CD4-positive, alpha-beta T cell treated with Interleukin-21 for 1 hour (primary cell): ENCODE measurements around the gene PMFBP1.

ENCODE experiments used
- DNase-seq: peaks from one replicate; pipeline ENCODE4 v3.0.0-alpha.2; 2020

The PMFBP1 gene

DNA sequence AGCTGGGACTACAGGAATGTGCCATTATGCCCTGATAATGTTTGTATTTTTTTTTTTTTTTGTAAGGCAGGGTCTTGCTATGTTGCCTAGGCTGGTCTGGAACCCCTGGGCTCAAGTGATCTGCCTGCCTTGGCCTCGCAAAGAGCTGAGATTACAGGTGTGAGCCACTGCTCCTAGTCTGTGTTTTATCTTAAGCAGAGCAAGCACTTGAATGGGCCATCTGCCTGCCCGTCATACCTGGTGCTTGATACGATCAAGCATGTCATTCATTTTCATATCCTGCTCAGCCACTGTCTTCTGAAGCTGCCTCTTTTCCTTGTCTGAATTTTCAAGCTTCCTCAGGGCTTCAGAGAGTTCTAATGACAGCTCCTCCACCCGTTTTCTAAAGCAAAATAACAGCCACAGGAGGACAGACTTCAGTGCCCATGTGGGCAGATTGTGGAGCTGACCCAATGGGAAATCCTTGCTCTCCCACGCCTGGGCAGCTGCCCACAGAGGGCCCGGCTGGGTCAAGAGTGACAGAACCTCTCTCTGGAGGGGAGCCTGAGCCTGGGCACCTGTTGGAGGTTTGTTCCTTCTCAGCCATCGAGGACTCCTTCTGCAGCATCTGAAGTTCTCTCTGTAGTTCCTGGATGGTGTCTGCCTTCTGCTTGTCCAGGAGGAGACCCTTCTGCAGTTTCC lies 41.8 kb downstream of the PMFBP1 start:
- no peak for DNase-seq

DNA sequence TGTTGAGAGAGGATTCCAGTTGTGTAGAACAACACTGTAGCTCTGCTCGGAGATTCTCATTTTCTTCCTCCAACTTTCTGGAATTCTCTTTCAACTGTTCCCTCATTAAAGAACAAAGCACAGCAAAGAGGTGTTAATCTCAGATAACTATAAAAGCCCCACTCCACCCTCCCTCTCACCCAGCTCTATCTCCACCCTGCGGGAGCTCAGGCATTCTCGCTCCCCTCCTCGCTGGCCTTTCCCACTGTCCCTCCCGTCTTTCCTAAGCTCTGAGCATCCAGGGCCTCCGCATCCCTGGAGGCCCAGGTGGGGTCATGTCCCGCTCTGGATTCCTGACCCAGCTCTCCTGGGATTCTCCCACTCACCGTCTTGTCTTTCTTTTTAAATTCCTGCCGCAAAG lies 43.3 kb downstream of the PMFBP1 start:
- no peak for DNase-seq

DNA sequence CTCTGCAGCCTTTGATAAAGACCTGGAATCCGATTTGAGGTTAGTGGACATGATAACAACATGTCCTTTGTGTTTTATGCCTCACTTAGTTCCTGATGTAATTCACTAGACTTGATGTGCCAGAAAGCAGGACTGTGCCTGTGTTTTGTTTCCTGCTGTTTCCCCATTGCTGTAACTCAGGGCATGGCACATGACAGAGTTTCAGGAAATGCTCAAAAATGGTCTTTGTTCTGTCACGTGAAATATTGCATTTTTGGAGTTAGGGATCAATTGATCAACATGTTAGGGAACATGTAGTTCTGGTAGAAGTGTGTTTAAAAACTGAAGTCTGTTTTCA lies 45.6 kb downstream of the PMFBP1 start:
- no peak for DNase-seq

DNA sequence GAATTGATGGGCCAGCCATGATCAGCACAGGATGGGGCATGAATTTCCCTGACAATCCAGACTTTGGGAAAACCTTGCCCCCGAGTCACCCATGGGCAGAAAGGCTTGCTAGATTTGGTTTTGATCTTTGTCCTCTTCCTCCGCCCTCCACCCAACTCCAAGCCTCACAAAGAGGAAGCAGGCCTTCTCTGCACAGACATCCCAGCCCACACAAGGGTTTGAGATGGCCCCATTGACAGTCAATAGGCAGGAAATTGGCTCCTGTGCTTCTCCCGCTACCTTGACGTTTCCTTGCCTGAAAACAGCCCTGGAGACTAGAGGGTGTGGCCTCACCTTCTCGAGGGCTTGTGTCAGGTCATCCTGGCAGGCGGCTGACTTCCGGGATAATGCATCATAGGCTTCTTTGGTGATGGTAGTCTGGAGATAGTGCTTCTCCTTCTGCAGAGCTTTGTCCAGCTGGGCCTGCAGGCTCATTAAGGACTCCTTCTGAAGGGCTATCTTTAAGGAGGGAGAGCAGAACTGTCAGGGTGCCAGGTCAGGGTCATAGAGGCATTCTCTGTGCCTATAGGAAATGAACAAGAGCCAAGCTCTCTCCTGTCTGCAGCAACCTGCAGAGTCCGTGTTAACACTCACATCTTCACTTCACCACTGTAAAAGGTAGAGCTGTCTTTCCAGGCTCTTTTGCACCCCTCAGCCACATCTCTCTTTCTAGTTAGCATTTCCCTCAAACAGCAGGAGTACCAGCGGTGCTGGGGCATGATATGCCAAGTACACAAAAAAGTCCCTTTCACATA lies 46.1 kb downstream of the PMFBP1 start:
- no peak for DNase-seq

DNA sequence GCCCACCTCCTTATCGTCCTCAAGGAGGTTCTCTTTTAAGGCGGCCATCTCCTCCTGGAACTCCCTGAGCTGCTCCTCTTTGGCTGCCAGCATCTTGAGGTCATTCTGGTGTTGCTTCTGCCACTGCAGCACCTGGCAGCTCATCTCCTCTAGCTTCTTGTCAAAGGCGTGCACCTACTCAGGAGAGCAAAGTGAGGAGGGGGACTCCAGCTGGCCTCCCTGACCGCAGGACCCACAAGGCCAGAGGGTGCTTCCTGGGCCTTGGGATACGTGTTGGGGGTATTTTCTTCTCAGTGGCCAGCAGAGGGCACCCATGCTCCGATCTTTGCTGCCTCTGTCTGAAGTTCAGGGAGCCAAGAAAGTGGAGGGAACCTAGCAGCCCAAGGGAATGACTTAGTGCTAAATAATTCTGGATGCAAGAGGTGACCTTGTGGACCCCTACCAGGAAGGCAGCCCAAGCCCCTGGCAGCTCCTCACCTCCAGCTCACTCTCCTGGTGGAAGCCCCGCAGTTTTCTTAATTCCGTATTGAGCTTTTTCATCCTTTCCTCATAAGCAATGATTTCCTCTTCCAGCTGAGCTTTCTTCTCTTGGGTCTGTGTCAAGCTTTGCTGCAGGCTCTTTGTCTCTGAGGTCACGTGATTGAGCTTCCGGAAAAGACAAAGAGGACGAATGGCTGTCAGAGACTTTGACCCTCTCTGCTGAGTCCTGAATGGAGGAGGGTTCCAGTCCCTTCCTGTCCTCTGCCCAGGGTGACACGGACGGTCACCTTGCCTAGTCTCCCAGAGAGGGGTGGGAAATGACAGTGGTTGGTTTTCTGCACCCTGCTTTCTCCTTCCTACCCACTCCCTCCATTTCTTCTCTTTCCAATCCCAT lies 47.0 kb downstream of the PMFBP1 start:
- DNase-seq, result peak; percentile 51

DNA sequence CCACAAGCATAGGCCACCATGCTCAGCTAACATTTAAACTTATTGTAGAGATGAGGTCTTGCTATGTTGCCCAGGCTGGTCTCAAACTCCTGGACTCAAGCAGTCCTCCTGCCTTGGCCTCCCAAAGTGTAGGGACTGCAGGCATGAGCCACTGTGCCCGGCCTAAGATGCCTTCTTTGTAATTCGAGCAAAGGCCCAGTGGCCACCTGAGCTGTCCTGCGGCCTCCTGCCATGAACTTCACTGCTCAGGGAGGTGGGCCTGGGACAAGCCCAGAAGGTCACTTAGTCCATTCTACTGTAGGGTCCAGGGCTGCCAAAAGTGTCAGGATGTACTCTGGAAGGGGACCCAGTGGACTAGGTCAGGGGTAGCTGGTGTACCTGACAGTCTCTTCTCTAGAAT lies 47.8 kb downstream of the PMFBP1 start:
- DNase-seq, result no peak

DNA sequence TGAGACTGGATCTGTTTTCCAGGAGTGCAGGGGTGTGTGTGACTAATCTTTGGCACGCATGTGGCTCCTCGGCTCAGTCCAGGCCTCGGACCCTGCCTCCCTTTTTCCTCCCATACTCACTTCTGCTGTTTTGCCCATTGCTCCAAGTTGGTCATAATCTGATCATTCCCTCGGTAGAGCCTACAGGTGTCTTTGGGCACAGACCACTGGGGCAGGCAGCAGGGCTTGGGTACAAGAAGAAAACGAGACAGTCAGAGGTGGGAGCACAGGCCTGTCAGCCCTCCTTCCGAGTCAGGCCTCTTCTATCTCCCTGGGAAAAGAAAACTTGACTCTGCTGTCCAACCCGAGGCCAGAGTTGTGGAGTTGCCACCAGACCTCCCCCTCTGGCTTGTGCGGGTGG lies 48.5 kb downstream of the PMFBP1 start:
- DNase-seq, result no peak

DNA sequence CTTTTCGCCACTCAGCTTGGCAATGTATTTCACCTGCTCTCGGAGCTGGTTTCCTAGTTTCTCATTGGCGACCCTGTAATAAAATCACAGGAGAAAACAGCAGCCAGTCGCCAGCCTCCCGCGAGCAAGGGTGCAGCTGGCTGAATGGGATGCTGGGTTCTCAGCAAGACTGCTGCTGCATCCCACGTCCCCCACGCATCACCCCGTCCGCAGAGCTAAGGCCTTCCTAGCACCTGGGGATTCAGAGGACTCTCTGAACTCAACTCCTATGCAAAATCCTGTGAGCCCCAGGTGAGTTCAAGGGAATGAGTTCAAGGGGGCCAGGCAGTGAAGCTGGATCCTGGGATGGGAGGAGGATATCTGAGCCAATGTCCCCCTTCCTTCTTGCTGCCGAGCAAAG lies 49.0 kb downstream of the PMFBP1 start:
- DNase-seq, result no peak

DNA sequence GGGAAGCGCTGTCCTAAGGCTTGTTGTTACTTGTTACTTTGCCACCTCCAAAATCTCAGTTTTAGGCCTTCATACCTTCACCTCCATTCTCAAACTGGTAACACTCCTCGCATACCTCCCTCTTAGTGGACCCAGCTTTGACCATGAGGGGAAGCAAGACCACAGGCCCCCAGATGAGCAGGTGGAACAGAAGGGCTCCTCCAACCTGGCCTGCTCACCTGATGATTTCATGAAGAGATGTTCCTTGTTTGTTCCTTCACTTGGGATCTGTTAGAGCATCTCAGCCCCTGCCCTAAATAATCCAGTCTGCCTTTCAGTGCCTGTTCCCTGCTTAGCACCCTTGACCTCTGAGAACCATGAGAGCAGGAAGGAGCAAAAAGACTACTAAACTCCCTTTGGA lies 49.6 kb downstream of the PMFBP1 start:
- DNase-seq, result no peak

DNA sequence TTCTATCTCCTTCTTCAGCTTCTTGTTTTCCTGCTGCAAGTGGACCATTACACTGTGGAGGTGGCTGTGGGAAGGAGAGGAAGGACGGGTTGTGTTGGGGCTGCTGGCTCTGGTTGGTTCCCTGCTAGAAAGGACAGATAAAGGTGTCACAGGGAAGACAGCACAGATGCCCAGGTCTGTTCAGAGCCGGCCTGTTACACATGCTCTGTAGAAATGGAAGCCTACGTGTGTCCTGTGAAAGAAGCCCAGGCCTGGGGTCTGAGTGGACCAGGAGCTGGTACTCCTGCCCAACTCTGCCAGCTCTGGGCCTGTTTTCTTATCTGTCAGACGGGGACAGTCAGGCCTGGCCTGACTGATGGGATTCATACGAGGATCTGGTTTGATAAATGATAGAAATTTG lies 51.9 kb downstream of the PMFBP1 start:
- DNase-seq, result no peak

DNA sequence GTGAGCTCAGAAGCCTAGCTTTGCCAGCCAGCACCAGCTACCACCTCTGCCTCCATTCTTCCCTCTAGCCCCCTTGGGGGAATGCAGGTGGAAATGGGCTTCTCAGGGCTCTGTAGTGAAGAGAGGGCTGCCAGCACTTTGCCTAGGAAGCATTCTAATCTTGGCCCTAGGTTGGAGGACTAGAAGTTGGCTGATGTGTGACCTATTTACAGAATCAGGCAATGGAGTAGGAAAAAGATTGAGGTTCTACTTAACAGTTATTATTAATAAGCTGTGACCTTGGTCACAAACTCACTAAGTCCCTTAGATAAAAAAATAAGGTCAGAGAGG lies 58.4 kb downstream of the PMFBP1 start:
- no peak for DNase-seq

DNA sequence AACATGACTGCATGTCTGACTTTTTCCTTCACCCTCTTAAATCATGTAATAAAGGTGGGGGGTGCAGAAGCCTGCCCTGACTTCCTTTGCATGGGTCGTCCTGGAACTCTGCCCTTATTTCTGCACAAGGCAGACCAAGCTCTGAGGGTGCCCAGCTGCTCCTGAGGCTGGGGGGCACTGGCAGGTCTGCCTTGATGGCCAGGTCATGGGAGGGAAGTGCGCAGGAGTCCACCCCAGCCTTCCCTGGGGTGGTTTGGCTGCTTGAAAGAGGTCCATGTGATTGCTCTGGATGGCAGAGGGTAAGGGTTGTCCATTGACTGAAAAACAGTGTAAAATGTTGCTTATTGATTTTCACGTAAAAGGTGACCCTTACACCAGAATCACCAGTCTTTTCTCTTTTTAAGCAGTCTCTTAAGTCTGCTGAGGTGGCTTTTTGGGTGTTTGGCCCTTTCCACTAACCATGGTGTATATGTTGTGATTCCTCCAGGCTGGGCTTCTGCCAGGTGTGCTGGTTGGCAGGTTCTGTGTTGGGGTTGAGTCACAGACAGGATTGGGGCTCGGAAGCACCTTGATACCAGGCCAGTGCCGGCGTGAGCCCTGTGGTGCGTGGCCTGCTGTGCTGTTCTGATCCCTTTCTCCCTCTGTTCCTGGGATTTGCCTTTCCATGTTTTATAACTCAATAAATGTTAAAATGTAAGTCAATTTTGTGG lies 58.9 kb downstream of the PMFBP1 start:
- DNase-seq, result no peak

DNA sequence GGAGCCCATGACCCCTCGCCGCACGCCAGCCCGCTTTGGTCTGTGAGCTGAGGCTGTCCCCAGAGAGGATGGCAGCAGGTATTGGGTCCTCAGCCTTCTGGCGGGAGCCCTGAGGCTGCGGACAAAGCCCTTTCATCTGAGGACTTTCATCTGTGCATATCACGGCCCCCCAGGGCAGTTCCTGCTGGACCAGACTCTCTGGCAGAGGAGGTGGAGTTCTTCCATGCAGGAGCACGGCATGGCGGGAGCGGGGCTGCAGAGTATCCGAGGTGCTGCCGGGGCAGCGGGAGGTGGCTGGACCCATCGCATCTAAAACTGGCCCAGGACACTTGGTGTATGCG lies 59.5 kb downstream of the PMFBP1 start:
- DNase-seq, result no peak

DNA sequence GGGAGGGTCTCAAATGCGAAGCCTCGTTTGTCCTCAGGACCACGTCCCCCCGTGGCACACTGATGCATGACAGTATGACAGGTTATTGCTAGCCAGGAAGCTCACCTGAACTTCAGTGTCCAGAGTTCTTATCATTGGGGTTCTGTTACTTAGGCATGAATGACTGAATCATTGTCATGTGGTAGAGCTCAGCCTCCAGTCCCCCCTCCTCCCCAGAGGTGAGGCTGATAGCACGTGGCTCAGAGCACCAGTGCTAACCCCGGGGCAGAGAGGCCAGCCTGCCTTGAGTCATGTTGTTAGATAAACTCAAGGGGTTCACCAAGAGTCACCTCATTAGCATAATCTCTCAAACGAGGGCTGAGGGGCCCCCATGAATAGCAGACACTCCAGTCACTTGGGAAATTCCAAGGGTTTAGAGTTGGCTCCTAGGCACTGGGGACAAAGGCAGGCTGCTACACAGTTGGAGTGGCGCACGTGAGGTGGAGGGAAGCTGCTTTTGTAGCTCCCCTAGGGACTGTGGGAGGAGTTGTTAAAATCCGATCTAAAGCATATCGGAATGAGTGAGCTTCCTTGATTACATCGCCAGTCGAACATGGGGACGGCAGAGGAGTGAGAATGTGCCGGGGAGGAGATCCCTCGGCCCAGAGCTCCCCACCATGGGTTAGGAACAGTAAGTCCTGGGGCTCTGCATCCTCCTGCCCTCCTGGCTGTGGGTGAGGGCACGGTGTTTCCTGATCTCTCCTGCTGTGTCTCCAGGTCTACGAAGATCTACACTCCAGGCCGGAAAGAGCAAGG lies 60.1 kb downstream of the PMFBP1 start:
- DNase-seq, result no peak

DNA sequence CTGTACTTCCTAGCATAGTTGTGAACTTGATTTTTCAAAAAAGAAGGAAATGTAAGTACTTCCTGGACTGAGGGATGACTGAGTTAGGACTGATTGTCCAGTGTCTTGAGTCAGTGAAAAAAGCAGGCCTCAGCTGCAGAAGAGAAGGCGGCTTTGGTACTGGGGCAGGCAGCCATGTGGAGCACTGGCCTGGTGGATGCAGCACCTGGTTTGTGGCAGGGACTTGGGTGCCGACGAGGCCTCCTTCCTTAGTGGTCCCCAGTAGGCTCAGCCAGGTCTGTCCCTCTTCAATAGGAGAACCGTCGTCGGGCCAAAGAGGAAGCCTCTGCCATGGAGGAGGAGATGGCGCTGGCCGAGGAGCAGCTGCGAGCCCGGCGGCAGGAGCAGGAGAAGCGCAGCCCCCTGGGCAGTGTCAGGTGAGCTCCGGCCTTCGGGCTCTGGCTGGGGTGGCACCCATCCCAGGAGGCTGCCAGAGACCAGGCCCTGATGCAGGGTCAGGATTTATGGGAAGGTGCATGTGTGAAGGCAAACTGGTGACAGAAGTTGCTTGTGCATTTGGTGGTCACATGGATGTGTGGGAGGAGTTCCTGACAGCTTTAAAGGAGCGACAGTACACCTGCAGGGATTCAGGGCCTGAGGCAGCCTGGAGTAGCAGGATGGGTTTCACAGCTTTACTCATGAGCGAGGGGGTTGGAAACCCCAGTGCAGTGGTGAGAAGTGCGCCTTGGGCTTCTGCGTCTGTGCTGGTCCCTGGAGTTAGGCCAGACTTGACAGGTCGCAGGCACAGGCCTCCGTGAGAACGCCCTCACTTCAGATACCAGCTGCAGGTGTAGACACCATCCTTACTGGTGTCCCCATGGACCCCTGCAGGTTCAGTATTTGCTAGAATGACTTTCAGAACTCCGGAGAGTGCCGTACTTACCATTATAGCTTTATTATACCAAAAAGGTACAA lies 61.0 kb downstream of the PMFBP1 start:
- DNase-seq, result no peak

DNA sequence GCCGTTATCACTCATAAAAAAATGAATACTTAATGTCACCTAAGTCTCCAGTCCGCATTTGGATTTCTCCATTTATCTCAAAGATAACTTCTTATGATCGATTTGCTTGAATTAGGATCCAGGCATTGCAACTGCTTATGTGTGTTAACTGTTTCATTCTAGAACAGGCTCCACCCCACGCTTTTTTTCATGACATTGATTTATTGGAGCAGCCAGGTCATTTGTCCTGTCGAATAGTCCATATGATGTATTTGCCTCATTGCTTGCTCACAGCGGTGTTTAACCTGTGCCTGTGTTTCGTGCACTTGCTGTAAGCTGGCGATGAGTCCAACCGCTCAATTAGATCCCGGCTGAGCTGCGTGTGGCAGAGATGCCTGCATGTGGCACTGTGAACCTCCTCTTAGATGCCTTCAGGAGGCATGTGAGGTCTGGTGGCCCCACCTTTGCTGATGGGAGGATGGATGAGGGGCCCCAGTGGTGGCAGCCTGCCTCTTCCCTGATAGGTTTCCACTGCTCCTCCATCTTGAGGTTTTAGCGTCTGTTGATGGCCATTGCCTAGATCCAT lies 61.9 kb downstream of the PMFBP1 start:
- no peak for DNase-seq

DNA sequence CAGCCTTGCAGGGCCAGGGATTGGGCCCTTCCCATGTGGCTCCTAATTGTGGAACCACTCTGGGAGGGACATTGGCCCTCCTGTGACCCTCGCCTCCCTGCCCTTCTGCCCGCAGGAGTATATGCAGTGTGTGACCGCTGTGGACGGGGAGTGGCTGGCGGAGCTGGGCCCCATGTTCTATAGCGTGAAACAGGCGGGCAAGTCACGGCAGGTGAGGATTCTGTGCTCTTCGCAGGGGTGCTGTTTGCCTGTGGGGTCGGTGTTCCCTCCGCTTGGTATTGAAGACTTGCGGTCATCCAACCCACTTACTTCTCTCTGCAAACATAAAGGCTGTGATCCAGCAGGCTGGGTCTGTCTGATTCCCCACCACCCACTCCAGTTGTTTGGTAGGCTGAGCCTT lies 62.7 kb downstream of the PMFBP1 start:
- DNase-seq, result no peak

DNA sequence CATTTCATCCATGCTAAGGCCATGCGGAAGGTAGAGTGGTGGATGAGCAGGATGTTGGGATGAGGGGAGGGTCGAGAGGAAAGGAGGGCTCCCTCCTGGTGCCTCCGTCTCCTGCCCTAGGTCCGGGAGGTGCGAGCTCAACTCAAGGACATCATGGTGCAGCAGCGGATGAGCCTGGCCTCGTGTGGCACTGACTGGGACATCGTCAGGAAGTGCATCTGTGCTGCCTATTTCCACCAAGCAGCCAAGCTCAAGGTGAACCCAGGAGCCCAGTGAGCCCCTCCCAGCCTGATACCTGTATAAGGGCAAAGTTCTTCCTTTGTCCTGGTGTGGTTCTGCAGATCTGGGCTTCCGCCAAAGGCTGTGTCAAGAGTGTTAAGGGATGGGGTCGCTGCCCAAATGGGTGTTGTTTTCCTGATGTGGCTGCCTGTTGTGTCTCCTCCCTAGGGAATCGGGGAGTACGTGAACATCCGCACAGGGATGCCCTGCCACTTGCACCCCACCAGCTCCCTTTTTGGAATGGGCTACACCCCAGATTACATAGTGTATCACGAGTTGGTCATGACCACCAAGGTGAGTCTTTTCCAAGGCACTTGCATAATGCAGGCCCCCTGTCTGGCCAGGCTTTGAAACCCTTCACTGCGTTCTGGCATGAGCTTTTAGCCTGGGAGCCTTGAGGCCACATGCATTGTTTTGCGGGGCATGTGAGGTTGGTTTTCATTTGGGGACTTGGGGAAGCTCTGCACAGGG lies 63.4 kb downstream of the PMFBP1 start:
- no peak for DNase-seq

DNA sequence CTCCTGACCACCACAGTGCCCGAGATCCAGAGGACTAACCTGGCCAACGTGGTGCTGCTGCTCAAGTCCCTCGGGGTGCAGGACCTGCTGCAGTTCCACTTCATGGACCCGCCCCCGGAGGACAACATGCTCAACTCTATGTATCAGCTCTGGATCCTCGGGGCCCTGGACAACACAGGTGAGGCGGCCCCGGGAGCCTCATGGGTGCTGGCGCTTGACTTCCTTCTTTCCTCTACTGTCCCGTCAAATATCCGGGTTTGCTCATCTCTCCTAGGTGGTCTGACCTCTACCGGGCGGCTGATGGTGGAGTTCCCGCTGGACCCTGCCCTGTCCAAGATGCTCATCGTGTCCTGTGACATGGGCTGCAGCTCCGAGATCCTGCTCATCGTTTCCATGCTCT lies 64.6 kb downstream of the PMFBP1 start:
- no peak for DNase-seq

DNA sequence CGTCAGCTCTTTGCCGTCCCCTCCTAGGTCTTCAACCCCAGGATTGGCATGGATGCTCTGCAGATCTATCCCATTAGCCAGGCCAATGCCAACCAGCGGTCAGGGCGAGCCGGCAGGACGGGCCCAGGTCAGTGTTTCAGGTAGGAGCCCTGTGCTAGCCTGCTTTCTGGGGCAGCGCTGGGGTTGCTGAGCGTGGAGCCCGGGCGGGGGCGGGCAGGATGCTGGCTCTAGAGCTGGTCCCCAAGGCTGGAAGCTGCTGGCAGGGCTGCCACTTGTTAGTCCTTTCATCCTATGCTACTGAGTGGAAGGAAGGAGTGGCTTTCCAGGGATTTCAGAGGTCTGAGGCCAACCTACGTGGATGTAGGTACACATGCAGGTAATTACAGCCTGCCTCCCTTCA lies 66.0 kb downstream of the PMFBP1 start:
- DNase-seq, result no peak
